GM21515 (cell line): ENCODE data around the gene DGCR8.

ENCODE experiments used
- ATAC-seq: cut with Tn5 transposase; IDR thresholded peaks from one replicate; pipeline ENCODE4 v1.9.1; 2021; ENCODE audit not compliant: unreplicated experiment

The DGCR8 gene

DNA sequence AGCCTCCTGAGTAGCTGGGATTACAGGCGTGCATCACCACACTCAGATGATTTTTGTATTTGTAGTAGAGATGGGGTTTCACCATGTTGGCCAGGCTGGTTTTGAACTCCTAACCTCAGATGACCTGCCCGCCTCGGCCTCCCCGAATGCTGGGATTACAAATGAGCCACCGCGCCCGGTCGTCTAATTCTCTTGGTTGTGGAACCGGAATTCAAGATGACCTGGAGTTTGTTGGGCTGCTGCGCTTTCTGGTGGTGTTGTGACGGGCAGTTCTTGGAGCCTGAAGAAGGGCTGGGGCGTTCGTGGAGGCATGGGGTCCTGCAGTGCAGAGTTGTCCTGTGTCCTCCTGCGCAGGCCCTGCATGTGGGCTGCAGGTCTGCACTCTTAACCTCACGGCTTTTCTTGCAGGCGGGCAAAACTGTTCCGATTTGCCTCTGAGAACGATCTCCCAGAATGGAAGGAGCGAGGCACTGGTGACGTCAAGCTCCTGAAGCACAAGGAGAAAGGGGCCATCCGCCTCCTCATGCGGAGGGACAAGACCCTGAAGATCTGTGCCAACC, 41.9 kb downstream of the DGCR8 start:
- ATAC-seq: no peak

GRCh38 chr22:20123366-20124082, 43.5 kb downstream of the DGCR8 start:
- ATAC-seq: no peak

DNA sequence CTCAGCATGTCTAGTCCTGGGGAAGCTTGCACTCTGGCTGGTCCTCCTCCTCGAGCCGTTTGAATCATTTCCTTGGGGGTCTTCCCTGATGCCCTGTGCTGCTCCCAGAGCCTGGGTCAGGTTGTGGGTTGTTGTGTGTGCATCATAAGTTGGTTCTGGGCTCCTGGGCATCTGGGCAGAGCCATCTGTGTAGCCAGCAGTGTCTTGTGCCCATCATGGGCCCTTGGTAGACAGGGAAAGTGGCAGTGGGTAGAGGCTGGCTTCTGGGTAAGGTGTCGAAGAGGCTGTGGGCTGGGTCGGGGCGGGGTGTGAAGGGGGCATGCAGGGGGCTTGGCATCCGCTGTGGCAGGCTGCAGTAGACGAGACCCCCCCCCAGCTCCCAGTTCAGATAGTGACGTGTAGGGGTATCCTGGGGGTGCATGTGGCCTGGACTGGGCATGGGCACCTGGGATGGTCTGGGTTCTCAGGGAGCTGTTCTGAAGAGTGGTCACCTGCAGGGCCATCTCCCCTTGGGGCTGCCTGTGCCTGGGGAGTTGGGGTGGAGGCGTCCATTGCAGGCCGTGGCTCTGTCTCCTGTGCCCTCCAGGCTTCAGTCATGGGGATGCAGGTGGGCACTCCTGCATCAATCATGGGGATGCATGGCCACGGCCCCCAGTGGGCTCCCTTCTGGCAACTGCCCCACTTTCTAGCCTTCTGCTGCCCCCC, 44.2 kb downstream of the DGCR8 start:
- ATAC-seq: no peak

DNA sequence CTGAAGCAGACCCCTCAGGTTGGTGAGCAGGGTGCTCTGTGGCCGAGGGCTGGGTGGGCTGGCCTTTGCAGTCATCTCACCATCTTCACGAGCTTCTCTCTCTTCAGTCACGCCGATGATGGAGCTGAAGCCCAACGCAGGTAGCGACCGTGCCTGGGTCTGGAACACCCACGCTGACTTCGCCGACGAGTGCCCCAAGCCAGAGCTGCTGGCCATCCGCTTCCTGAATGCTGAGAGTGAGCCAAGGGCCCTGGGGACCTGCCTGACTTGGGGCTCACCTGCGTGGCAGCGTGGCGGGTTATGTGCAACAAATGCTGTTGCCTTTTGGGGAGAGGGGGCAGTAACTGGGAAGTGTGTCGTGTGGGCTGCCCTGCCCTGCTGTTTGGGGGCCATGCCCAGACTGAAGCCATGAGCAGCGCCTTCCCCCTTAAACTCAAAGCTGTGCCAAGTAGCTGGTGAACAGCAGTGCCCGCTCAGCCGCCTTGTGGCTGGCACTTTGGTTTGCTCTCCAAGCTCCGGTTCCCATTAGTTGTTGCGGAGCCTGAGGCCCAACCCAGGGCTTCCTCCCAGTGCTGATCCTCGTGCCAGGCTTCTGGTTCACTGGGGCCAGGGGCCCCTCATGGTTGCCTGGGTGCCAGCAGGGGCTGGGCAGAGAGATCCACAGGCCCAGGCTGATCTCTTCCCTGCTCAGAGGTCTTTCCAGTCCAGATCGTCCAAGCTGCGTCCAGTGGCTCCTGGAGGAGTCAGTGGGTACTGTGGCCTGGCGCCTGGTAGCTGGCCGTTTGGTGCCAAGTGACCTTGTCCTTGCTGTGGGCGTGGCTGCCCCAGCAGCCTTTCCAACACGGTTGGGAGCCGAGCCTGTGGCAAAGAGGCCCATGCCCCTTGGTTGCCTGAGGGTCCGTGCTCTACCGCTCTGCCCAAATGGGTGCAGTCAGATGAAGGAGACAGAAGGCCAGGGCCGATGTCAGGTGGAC, 45.4 kb downstream of the DGCR8 start:
- ATAC-seq: no peak

DNA sequence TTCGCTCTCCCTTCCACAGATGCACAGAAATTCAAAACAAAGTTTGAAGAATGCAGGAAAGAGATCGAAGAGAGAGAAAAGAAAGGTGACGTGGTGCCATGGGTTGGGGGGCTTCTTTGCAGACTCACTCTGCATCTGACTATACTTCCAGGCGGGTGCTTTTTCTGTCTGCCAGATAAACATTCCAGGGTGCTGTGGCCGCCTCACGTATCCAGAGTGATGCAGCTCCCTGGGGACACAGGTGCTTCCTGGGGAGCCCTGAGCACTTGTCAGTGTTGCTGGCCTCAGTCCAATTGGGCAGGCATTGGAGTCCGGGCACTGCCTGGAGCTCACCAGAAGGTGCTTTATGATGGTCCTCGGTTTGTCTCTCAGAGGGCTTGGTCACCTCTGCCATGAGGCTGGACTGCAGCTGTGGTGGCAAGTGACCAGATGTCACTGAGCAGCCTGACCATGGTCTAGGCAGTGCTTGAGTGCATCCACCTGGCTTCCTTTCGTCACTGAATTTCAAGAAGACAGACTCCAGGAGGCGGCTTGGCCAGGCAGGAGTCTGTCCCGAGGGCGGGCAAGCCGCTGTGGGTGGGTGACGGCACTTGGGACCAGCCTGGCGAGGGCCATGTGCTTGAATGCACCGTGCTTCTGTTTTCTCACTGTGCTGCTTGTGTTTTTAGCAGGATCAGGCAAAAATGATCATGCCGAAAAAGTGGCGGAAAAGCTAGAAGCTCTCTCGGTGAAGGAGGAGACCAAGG, 46.4 kb downstream of the DGCR8 start:
- ATAC-seq: no peak

GRCh38 chr22:20127318-20127868, 47.4 kb downstream of the DGCR8 start:
- ATAC-seq: no peak

DNA sequence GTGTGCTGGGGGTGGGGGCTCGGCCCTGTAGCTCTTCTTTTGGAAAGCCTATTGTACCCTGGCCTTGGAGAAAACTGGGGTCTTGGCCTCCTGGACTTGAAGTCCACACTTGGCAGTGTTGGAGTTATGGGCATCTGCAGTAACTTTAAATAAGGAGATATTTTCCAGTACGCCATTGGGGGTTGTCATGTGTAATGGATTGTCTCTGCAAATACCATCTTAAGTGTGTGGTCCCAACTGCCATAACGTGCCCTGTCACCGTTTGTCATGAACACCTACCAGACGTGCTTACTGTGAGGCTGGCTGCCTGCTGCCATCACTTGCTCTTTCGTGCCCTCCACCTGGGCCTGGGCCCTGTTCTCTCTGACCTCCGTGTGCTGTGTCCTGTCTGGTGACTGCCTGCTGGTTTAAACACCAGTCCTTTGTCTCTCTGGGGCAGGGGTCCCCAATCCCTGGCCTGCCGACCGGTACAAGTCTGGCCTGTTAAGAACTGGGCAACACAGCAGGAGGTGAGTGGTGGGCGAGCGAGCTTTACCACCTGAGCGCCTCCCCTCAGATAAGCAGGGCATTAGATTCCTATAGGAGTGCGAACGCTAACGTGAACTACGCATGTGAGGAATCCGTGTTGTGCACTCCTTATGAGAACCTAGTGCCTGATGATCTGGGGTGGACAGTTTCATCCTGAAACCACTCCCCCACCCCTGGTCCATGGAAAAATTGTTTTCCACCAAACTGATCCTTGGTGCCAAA, 48.0 kb downstream of the DGCR8 start:
- ATAC-seq: no peak

- no peak for ATAC-seq
These were observed 48.5 kb downstream of the DGCR8 start for GRCh38 chr22:20128619-20128901.

DNA sequence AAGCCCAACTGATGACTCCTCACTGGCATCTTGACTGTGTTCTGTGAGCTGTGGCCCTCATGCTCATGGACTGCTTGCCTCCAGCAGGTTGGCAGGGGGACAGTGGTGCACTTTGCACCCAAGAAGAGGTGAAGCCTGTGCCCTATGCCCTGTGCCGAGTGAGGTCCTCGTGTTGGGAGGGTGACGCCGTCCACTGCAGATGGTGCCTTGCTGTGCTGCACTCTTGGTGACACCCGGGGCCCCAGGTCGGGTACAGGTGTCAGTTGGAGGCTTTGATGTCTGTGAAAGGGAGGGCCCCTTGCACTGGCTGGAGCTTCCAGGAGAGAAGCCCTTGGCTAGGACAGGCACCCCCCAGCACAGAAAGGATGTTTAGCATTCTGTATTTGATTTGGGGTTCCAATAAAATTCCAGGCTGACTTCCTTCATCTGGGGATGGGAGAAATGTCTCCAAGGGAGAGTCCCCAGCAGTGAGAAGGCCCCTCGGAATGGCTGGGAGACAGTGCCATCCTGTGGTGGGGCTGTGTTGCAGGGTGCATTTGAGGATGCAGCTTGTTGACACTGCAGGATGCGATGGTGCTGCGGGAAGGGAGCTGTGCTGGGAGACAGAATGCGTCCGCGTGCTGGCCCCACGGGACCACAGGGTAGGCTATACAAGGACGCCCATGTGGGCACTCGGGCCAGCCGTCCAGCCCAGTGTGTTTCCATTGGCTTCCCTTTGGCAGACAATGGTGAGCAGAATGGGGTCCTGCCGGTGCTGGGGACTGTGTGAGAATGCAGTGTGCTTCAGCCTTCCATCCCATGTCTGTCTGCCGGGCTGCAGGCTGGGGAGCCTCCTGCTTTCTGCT, 49.1 kb downstream of the DGCR8 start:
- no peak for ATAC-seq

DNA sequence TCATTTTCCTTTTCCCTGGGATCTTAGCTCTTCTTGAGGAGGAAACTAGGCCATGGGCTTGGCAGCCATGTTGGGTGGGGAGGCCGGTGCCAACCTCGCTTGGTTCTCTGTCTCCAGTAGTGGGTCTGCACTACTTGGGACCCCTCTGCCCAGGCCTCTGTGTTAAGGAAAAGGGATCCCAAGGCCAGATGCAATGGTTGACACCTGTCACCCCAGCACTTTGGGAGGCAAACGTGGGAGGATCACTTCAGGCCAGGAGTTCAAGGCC, 49.6 kb downstream of the DGCR8 start:
- ATAC-seq: no peak

DNA sequence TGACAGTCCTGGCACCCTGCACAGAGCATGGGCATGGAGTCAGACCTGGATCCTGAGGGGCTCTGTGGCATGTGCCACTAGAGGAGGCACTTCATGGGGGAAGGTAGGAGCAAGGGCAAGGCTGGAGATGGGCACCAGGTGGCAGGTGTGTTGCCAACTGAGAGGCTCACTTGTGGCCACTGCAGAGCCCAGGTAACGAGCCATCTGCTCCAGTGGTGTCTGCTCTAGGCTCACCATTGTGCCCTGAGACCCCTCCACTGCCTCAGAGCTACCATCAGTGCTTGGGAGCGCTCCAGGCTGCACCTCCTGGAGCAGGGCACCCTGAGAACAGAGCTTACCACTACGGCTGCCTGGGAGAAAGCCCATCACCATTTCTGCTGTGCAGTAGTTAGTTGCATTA, 50.3 kb downstream of the DGCR8 start:
- ATAC-seq: no peak

GRCh38 chr22:20130731-20131596, 50.9 kb downstream of the DGCR8 start:
- no peak for ATAC-seq

DNA sequence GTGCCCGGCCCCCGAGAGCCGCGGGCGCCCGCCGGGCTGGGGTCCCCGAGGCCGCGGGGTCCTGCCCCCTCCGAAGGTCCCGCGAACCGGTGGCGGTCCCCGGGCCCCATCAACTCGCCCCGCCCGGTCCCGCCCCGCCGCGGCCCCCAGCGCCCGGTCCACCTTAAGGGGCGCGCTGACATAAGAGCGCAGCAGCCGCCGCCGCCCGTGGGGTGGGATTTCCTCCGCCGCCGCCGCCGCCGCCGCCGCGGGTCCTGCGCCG, 51.5 kb downstream of the DGCR8 start, which contains the start of gene ZDHHC8:
Gene ZDHHC8, plus strand, starts transcription at position 208 of the 262 bp plus-strand sequence. CDS start 144 bp downstream, outside the sequence.
- no peak for ATAC-seq

GRCh38 chr22:20131859-20132685, 52.0 kb downstream of the DGCR8 start:
- no peak for ATAC-seq

DNA sequence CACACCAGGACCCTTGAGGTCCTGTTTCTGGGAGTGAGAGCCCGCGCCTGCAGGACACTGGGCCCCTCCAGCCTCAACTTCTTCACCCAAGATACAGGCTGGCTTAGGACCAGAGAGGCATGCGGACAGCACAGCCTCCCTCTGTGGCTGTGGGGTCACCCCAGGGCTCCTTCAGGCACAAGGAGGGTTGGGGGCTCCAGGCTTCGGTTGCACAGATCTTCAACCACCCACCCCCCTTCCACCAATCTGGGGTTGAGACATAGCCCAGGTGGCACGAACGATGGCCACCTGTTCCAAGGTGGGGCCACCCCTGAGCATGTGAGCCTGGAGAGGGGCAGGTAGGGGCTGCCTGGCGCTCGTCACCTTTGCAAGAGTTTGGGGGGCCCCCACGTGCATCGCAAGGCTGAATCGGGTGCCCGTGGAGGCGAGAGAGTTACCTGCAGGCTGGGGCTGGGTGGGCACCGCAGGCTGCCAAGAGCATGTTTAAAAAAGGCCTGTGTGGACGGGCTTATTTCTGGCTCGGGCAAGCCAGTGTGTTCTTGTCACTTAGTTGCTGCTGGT, 52.7 kb downstream of the DGCR8 start:
- no peak for ATAC-seq

GRCh38 chr22:20133930-20134549, 54.0 kb downstream of the DGCR8 start:
- no peak for ATAC-seq

DNA sequence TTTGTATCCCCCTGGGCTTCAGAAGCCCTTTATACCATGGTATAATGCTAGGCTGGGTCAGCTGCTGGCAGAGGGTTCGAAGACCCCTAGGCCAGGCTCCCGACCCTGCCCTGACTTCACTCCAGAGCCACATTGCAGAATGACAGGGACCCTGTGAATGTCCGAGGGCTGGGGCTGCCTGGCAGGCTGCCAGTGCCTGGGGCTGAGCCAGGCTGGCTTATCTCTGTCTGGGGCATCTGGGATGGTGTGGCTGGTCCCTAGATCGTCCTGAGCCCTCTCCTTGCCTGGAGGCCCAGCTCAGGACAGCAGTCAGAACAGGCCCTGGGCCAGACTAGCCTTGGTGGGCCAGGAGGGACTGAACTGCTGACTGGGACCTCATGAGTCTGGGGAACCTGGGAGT, 55.2 kb downstream of the DGCR8 start:
- no peak for ATAC-seq
